HG02610 (cell line): ENCODE data around the gene SH3BP5L.
A peak's percentile ranks its signal among the peaks of the same experiment; 100 is the strongest.
"Not testable (repeated sequence)": the region's sequence is repeated elsewhere in the genome, so short reads cannot be mapped to it uniquely, and the experiment has no call there.

Source experiments
- ATAC-seq: cut with Tn5 transposase; IDR thresholded peaks from one replicate; pipeline ENCODE4 v1.9.1; 2021; ENCODE audit warnings: mild to moderate bottlenecking, moderate library complexity; ENCODE audit not compliant: unreplicated experiment

The SH3BP5L gene

DNA sequence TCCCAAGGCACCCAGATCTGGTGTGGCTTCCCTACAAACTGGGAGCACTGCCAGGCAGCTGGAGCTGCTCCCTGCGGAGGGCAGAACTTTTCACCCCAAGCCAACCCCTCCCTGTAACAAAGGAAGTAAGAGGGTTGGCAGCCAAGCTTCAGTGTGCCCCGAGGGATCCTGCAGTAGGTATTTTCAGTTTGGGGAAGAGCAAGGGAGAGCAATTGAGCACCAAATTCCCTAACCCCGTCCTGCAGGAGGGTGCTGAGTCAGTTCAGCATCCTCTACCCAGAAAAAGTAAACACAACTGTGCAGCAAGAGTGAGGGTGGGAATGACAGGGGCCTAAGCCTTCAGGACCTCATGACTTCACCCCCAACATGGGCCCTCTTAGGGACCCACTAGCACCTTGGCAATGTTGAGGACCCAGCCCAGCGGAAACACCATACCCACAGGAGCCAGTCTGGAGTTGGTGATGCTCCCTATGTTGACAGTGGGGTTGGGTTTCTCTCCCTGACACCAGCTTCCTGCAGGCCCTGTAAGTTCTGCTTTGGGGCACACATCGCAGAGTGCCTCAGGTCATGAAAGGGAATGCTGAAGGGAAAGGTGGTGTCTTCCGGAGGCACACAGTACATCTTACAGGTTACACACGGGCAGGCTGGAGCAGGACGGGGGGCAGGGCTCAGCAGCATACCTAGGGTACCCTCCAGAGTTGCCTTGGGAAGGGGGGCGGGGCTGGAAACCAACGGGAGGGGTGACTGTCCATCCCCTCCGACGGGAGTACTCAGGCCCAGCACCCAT lies 14.8 kb downstream of the SH3BP5L start:
- ATAC-seq, result no peak

DNA sequence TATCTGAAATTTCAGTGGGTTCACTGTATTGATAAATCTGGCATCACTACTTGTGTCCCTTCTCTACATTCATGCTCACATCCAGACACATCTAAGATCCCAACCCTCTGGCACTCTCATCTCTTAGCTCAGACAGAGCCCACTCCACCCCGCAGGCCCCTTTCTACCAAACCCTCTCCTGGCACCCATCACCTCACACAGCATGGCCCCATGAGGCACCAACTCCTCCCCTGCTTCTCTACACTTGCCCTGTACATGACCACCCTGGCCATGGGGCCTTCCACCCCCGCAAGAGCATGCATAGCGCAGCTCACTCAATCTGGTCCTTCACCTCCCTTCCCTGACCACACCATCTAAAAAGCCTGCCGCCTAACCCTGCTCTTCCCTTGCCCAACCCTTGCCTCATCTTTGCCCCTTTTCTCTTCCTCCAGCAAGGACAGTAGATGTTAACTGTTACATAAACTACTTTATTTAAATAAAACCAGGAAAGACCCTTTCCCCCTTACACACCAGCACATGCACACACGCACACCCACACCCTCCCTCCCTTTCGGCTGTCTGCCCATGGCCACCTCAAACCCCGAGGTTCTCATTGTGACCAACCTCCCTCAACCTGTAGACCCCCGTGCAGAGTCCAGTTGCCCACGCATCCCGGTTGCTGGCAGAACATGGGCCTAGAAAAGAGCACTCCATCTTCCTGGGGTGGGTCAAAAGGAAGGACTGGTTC lies 15.6 kb downstream of the SH3BP5L start:
- ATAC-seq, result no peak

DNA sequence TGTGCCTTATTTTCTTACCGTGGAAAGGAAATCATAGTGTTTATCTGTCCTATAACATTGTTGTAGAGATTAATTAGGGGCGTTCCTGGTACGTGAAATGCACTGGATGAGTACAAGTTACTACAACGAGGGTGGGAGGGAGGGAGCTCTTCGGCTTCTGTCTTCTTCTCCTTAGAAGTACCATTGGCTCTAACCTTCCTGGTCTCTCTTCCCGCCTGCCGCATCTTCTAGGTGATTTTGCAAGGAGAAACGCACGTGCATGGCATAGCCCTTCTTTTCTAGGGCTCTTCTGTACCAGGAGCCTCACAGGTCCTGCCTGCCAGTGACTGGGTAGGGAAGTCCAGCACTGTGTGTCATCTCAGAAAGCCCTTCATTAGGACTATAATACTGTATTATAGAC lies 16.8 kb downstream of the SH3BP5L start:
- no peak for ATAC-seq

DNA sequence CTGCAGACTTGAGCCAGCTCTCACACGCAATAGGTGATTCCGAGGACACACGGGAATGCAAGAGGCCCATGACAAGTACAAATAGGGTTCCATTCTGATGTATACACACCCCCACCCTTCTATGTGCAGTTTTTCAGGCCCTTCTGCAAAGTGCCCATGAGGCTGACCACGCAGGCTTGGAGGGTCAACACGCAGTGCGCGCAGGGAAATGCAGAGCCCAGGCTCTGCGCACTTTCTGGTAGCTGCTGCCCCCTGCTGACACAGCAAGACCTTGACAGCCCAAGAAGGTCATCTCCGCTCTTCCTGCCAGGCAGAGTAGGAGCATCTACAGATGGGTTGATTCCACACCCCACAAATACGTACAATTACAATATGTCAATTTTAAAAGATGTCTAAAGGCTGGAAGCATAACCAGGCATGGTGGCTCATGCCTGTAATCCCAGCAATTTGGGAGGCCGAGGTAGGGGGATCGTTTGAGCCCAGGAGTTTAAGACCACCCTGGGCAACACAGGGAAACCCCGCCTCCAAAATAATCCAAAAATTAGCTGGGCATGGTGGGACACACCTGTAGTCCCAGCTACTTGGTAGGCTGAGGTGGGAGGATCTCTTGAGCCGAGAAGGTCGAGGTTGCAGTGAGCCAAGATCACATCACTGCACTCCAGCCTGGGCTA lies 18.5 kb downstream of the SH3BP5L start:
- ATAC-seq, result peak; percentile 56

DNA sequence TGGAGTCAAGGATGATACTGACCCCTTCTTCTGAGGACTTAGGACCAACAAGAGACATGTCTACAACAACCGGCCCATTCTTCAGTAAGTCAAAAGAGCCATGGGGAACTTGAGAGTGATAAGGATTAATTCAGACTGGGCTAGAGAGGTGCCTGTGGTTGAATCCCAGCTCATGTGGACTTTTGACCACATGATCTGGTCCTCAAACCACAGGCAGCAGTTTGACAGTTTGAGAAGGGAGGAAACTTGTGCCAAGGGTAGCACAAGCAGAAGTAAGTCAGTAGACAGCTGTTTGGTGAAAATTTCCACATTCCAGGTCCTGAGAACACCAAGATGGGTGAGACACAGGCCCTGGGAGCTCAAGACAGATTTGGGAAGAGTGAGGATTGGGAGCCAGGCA lies 19.8 kb downstream of the SH3BP5L start:
- no peak for ATAC-seq

DNA sequence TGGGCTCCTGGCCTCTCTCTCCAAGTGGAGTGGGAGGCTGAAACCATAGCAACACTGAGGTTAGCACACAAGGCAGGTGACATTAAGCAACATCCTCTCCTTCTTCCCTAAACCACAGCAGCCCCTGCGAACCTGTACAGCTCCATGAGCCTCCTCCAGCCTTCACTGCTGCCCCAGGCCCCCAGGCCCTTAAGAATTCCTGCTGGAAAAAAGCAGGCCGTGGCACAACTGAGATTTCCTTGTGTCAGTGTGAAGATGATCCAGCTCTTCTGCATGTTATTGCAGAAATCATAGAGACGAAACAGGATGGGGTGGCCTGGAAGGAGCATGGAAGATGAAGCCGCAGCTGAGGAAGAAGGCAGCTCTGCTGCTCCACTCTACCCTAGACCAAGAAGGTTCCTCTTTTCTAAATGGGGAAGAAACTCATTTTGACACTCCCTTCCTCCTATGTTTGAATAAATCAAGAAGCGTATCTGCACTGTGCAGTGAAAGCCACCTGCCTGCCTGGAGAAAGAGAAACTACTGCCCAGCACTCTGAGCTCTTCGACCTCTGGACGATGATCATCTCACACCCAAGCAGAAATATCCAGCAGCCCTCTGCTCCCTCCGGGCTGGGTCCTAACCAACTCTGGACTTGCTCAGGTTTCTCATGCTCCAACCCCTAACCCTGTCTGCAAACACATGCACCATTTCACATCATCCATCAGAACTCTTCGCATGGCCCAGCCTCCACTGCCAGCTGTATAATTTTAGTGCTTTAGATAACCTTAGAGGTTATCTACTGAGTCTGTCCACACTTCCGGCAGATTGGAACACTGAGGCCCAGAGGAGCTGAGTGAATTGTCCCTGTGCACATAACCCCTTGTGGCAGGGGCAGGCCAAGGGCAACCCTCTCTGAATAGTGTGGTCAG lies 20.7 kb downstream of the SH3BP5L start:
- ATAC-seq, result peak; percentile 83

DNA sequence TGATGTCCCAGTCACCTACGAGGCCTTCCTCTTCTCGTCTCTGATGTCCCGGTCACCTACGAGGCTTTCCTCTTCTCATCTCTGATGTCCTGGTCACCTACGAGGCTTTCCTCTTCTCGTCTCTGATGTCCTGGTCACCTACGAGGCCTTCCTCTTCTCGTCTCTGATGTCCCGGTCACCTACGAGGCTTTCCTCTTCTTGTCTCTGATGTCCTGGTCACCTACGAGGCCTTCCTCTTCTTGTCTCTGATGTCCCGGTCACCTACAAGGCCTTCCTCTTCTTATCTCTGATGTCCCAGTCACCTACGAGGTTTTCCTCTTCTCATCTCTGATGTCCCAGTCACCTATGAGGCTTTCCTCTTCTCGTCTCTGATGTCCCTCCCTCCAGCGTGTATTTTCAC lies 22.2 kb downstream of the SH3BP5L start:
- not testable (repeated sequence) for ATAC-seq

DNA sequence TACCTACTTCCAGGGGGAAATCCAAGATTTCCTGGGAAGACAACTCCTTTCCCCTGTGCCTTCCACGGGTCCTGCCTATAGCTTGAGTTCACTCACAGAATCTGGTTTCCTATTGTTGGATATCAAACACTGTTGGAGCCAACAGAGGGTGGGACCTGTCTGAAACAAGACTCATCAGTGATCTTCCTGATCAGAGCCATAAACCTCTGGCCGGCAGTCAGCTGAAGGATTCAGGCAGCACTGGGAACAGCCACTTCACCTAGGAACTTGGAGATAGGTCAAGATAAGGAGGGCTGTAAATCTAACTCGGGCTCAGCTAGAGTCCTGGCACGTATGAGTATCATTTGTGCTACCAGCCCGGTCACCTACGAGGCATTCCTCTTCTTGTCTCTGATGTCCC lies 23.3 kb downstream of the SH3BP5L start:
- no peak for ATAC-seq

DNA sequence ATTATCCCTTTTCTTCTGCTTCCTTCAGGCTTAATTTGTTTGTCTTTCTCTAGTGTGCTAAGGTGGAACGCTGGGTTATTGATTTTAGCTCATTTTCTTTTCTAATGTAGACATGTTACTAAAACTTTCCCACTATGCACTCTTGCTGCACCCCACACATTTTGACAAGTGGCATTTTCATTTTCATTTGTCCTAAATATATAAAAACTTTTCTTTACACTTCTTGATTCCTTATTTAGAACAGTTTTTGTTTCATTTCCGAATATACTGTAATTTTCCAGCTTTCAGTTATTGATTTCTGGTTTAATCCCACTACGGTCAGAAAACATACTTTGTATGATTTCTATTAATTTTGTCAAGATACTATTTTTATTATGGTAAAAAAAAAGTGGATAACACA lies 25.3 kb downstream of the SH3BP5L start:
- no peak for ATAC-seq

DNA sequence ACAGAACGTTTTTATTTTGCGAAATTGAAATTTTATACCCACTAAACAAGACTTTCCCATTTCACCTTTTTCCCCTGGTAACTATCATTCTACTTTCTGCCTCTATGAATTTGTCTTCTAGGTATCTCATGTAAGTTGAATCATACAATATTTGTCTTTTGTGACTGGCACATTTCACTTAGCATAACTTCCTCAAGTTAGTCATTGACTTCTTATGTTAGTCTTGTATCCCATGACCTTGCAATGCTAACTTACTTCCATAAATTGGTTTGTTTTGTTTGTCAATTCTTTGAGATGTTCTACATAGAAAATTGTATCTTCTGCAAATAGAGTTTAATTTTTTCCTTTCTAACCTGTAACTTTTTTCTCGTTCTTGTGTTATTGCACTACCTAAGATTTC lies 26.9 kb downstream of the SH3BP5L start:
- ATAC-seq, result no peak

DNA sequence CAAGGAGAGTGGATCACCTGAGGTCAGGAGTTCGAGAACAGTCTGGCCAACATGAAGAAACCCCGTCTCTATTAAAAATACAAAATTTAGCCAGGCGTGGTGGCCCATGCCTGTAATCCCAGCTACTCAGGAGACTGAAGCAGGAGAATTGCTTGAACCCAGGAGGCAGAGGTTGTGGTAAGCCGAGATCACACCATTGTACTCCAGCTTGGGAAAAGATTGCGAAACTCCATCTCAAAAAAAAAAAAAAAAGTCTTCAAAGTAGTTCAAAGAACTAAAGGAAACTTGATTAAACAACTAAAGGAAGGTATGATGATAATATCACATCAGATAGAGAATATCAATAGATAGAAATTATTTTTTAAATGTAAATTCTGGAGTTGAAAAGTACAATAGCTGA lies 31.1 kb downstream of the SH3BP5L start:
- ATAC-seq, result not testable (repeated sequence)

DNA sequence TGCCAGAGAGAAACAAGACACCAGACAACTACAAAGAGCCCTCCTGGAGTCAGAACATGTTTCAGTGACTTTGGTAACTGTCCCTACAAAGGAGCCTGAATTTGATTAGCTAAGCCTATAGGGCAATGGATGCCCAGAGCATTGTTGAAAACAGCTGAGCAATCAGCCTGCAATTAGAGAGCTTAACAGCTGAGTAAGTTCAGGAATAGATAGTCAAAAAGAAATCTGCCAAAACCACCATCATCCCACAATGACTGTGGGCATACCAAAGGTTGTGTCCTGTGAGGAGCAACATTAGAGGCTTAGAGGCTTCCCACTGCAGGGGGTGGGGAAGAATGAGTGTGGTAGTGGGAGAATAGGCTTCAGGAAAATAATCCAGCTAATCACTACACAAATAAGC lies 32.1 kb downstream of the SH3BP5L start:
- peak; percentile 97 for ATAC-seq

DNA sequence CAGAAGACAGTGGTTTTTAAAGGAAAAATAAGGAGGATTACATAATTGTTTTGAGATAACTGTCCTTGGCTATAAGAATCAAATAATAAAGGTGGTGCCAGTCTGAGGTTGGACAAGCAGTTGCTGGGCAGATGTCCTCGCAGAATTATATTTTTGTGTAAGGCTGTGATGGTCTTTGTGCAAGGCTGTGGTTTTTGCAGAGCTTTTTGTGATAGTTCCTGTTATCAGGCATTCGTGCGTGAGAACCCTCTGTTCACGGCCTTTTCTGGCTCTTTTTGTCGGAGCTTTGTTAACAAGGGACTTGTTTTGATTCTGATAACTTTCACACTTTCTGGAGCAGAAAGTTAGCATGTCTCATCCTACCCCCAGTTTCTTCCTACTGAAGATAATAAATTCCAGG lies 33.4 kb downstream of the SH3BP5L start:
- peak; percentile 16 for ATAC-seq

DNA sequence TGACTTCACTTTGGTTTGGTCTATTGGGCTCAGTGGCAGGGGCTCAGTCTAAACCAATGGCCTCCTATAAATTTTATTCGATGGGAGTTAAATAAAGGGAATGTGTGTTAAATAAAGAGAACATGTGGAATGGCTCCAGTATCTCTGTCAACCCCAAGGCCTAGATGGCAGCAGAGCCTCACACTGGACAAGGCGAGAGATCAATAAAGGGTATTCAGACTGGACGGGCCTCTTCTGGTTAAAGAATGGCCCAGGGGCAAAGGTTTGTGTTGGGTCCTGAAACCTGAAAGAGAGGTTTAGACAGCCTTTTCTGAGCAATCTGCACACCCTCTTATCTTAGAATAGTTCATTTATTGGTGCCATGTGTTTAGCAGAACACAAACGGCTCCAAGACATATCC lies 34.7 kb downstream of the SH3BP5L start:
- no peak for ATAC-seq

DNA sequence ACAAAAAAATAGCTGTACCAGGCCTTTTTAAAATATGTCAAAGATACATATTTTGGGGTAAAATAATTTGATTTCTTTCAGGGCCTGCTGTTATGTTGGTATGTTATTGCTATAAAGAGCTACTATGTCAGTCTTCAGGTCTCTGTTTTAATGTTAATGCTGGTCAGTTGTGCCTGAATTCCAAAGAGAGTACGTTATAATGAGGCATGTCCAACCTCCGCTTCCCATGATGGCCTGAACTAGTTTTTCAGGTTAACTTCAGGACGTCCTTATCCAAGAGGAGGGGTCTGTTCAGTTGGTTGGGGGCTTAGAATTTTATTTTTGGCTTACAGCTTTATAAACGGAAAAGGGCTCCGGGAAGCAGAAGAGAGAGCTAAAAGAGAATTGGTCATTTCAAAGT lies 35.3 kb downstream of the SH3BP5L start:
- no peak for ATAC-seq

DNA sequence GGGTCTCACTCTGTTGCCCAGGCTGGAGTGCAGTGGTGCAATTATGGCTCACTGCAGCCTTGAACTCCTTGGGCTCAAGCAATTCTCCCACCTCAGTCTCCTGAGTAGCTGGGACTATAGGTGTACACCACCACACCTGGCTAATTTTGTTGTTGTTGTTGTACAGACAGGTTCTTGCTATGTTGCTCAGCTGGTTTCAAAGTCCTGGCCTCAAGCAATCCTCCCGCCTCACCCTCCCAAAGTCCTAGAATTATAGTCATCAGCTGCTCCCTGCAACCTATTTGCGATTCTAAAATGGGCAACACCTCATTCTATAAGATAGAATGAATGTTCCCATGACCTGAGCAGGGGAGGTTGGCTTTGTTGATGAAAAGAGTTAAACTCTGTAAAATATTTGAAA lies 36.4 kb downstream of the SH3BP5L start:
- ATAC-seq, result not testable (repeated sequence)

DNA sequence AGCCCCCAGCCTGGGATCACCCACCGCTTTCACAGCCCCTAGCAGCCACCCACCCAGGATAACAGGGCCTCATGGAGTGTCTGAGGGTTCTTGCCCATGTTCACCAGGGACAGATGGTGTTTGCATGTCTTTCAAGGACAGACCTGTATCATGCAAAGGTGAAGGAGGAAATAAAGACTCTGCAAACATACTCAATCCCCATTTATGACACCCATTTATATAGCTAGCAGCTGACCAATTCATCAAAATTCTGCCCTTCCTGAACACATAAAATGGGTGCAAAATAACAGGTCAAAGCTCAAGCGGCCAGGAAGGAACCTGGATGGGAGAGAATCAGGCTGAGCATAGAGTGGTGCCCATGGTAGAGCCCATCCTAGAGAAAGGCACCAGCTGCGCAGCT lies 37.4 kb downstream of the SH3BP5L start:
- ATAC-seq, result no peak

DNA sequence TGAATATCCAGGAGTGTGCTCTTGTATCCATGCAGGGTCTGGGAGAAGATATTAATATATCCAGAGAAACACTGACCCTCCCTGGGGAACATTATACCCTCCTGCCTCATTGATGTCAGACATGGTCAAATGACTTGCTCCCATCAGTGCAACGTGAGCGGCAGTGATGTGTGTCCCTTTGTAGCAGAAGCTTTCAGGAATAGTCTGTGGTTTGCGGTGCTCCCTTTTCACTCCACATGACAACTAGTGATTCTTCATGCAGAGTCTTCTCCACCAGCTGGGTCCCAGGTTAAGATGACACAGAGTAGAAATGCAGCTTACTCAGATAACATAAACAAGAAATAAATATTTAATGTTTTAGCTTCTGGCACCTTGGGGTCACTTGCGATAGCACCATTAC lies 38.3 kb downstream of the SH3BP5L start:
- ATAC-seq, result peak; percentile 82

DNA sequence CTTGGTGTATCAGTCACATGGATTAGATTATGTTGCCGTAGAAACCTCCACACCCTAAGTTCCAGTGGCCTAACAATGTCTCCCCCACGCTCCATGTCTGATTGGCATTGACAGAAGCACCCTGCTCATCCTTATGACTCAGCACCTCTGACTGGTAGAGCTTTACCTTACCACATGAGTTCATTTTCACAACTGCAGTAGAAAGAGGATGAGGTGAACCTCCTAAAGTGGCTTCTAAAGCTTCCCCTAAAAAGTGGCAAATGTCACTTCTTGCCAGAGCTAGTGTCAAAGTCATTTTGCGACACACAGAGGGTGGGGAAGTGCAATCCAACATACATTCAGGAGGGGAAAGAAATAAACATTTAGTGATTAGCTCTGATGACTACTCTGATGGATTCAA lies 39.6 kb downstream of the SH3BP5L start:
- peak; percentile 74 for ATAC-seq

DNA sequence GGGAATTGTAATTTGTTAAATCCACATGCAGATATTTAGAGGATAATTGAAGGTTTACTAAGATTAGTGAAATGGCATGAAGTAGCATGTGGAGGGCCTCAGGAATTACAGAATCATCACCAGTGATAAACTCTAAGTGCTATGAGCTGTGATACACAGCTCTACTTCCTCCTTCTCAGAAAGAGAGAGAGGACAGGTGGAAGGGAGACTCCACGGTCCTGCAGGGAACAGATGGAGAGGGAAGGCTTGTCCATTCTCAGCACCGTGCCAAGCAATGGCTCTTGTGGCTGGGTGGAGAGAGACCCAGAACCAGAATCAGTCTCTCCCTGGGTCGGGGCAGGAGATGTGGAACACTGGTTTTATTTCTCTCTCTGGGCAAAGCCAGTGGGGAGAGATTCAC lies 42.3 kb downstream of the SH3BP5L start:
- ATAC-seq, result no peak
